Ovary (tissue), 9 donors: Measurements from ENCODE around the gene GRB2. TPM values are rescaled to one million over a fixed set of nuclear protein-coding genes. Genes with fewer than 3 reads are reported as not detected.

Experiments
- DNase-seq, 5 donors: peaks; one replicate each; pipeline ENCODE4 v3.0.0-alpha.2; 2019 to 2020
- H3K27ac ChIP-seq, 2 donors: fragments of 200-600 bp; one replicate each; pipeline versions ENCODE4 v1.5.1 to v1.8.0; 2019 to 2022
- H3K27me3 ChIP-seq: fragments of 200-600 bp; one replicate; pipeline ENCODE4 v1.8.0; 2022
- H3K36me3 ChIP-seq: fragments of 200-600 bp; sonication (generic); one replicate; pipeline ENCODE4 v1.5.1; 2019
- H3K4me1 ChIP-seq: one replicate; pipeline ENCODE4 v1.8.1; 2013; ENCODE audit warnings: mild to moderate bottlenecking, moderate library complexity; ENCODE audit not compliant: insufficient read depth
- H3K4me3 ChIP-seq: fragments of 200-600 bp; sonication (generic); one replicate; pipeline ENCODE4 v1.5.1; 2017
- H3K9me3 ChIP-seq, 2 donors: fragments of 200-600 bp in 1 of 2; sonication (generic) in 1 of 2; one replicate each; pipeline versions ENCODE4 v1.5.1 to v1.8.1; 2013 to 2019; ENCODE audit warnings: mild to moderate bottlenecking in 1 of 2, moderate library complexity in 1 of 2
- EP300 ChIP-seq: sonication (generic); formaldehyde crosslinking; IDR thresholded peaks from one replicate; pipeline ENCODE4 v1.6.1; 2017; ENCODE audit warnings: antibody characterized with exemption
- POLR2A ChIP-seq: fragments of 450-650 bp; IDR thresholded peaks from one replicate; pipeline ENCODE4 v1.6.1; 2017; ENCODE audit warnings: antibody characterized with exemption, mild to moderate bottlenecking, moderate library complexity
- WGBS, 3 donors: extraction: QIAGEN DNeasy Blood & Tissue Kit in 1 of 3; methylation state at CpG; one replicate each; pipeline versions ENCODE4 v1.1.5 to v1.1.7; 2013 to 2017; 5-methylcytosine and 5-hydroxymethylcytosine counted together
- intact Hi-C, 4 donors: fragments of 100-400 bp; cut with DNase I; formaldehyde crosslinking; loops; one replicate each; pipeline versions ENCODE4 v1.11.0 to v1.15.1; 2022 to 2023
- polyA plus RNA-seq, 2 donors: library from polyadenylated mRNA; stranded (reverse); fragments of 200-250 nt in 1 of 2; fragments of 350-450 nt in 1 of 2; fragmentation: Illumina TruSeq in 1 of 2; extraction: RNeasy Lipid Tissue Mini Kit (QIAGEN cat#74804) in 1 of 2; gene quantifications; one replicate each; pipeline ENCODE4 v1.2.3, GENCODE V29; 2013 to 2014
- total RNA-seq, 7 donors: library from RNA; depleted of rRNA in 2 of 7; stranded (reverse); fragments of >200 nt in 2 of 7; fragmentation: NEBNext Ultra II Directional in 3 of 7; extraction: Animal tissue kit (Norgen Biotek cat#: 25700) in 3 of 7; gene quantifications; one replicate each; pipeline versions ENCODE4 v1.1.0 to v1.2.4, GENCODE V29; 2016 to 2023
- TF ChIP-seq, protein P1 (sequence below), 3 donors: fragments of 450-650 bp in 2 of 3; fragments of 200-600 bp in 1 of 3; IDR thresholded peaks; one replicate each; pipeline versions ENCODE4 v1.5.1 to v1.8.0; 2016 to 2022; ENCODE audit warnings: antibody characterized with exemption in 3 of 3, mild to moderate bottlenecking in 1 of 3
- donor health status: DM: no; HTN: no; CAD: no; lungs with moderate emphysema.
- donor health status: DM: no; HTN: no; CAD: no.
- donor health status: Bipolar disorder and iron deficiency.
- donor health status: DM: yes; HTN: yes; CAD: no.
- donor health status: DM: no; HTN: no; CAD: no.
- donor health status: DM: yes; HTN: yes; CAD: no.

GRB2 gene
- total and polyA plus RNA-seq, 9 donors: 41.5 to 88.2 (median 62.6) TPM

DNA sequence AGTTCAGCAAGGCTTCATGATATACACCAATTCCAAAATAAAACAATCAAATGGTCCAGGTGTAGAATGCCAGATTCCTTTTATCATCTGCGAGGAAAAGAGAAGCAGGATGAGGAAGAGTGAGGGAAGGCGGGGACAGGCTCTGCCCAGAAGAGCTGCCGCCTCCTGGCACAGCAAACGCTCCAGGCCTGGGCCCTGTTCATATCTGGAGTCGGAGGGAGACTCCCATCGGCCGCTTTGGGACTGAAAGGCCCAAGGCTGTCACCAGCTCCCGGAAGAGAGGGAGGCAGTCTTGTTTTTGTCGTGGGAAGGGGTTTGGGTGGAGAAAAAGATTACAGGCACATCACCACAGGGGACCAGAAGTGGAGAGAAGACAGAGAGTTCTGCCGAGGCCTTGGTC lies 87.3 kb downstream of the GRB2 start:
- H3K9me3 ChIP-seq: no peaks in the 10 kb centered on the region
- intact Hi-C loops: no loop called here
- H3K4me3 ChIP-seq: no peak overlapping the region
- H3K27ac ChIP-seq: no peak overlapping the region
- peaks cover 2% of the 10 kb centered on the region for H3K4me1 ChIP-seq
- no peaks in the 10 kb centered on the region for H3K27me3 ChIP-seq
- TF ChIP-seq, protein P1, sequence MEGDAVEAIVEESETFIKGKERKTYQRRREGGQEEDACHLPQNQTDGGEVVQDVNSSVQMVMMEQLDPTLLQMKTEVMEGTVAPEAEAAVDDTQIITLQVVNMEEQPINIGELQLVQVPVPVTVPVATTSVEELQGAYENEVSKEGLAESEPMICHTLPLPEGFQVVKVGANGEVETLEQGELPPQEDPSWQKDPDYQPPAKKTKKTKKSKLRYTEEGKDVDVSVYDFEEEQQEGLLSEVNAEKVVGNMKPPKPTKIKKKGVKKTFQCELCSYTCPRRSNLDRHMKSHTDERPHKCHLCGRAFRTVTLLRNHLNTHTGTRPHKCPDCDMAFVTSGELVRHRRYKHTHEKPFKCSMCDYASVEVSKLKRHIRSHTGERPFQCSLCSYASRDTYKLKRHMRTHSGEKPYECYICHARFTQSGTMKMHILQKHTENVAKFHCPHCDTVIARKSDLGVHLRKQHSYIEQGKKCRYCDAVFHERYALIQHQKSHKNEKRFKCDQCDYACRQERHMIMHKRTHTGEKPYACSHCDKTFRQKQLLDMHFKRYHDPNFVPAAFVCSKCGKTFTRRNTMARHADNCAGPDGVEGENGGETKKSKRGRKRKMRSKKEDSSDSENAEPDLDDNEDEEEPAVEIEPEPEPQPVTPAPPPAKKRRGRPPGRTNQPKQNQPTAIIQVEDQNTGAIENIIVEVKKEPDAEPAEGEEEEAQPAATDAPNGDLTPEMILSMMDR (IDR thresholded peaks at IDR 0.05): no peak
- TF ChIP-seq EP300: no peak
- WGBS, 3 donors: 71 to 80% (median 78%) methylated on average over 10 of the region's 10 CpGs
- no peak for DNase-seq
- H3K36me3 ChIP-seq: no peaks in the 10 kb centered on the region

DNA sequence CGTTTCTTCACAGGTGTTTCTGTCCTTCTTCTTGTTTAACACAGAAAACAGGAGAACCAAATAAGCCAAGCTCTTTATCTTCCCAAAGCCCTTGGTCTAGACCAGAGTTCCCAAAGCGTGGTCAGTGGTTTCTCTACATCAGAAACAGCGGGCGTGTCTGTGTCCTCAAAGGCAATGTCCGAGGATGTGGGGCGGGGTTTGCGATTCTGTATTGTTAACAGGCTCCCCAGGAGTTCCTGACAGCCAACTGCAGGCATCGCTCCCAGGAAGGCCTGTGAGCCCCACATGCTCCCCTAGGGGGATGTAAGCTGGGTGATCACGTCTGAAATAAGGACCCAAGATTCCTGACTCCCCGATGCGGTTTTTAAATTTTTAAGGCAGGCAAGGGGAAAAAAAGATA lies 87.8 kb downstream of the GRB2 start:
- H3K9me3 ChIP-seq: no peaks in the 10 kb centered on the region
- H3K27ac ChIP-seq: no peak overlapping the region
- H3K4me1 ChIP-seq: peaks cover 2% of the 10 kb centered on the region
- H3K27me3 ChIP-seq: no peaks in the 10 kb centered on the region
- TF ChIP-seq POLR2A (no peak), EP300 (no peak)
- TF ChIP-seq, protein P1 (IDR thresholded peaks at IDR 0.05): no peak
- H3K36me3 ChIP-seq: no peaks in the 10 kb centered on the region
- H3K4me3 ChIP-seq: no peak overlapping the region
- no peak for DNase-seq
- intact Hi-C loops: no loop called here
- 83 to 88% (median 86%) methylated on average over 11 of the region's 11 CpGs for WGBS, 3 donors

DNA sequence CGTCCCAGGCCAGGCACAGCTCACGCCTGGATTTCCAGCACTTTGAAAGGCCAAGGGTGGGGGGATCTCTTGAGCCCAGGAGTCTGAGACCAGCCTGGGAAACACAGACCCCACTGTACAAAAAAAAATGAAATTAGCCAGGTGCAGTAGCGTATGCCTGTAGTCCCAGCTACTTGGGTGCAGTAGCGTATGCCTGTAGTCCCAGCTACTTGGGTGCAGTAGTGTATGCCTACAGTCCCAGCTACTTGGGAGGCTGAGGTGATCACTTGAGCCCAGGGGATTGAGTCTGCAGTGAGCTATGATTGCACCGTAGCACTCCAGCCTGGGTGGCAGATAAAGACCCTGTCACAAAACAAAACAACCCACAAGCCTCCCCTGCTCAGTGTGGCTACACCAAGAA lies 89.2 kb downstream of the GRB2 start:
- Histone ChIP-seq H3K27me3 (no peaks in the 10 kb centered on the region), H3K4me1 (peaks cover 2% of the 10 kb centered on the region), H3K4me3 (no peak overlapping the region), H3K36me3 (no peaks in the 10 kb centered on the region), H3K9me3 (no peaks in the 10 kb centered on the region), H3K27ac (no peak overlapping the region)
- no peak for DNase-seq
- intact Hi-C loops: no loop called here
- WGBS, 3 donors: 62 to 66% (median 65%) methylated on average over 5 of the region's 5 CpGs
- TF ChIP-seq POLR2A (no peak), EP300 (no peak)
- TF ChIP-seq, protein P1 (IDR thresholded peaks at IDR 0.05): no peak

DNA sequence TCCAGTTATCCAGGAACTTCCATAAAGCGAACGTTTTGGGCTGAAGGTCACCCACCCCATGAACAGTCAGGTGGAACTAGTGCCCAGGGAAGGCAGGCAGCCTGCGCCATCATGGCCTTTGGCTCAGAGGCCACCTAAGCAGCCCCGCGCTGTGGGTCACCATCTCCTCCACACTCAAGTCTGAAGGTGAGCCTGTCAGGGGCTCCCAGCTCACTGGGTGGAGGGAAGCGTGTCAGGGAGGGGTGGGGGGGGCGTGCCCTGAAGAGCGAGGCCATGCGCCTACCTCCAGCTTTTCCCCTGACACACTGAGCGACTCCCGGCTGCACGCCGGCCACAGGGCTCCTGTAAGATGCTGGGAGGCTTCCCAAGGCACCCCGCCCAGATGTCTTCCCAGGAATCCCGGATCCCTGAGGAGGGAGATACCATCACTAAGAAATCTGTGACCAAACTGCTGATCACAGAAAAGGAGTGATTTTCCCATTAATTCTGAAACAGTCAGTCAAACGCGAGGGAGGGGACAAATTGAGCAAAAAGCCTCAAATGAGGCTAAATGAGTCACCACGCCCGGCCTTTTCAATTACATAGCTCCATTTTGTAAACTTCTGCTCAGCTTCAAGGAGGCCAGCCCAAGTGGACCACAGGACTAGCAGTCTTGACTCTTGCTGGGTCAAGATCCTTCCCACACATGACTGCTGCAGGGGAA lies 89.8 kb downstream of the GRB2 start:
- intact Hi-C loops: no loop called here
- no peaks in the 10 kb centered on the region for H3K27me3 ChIP-seq
- WGBS, 3 donors: 69 to 72% (median 71%) methylated on average over 19 of the region's 19 CpGs
- peaks cover 2% of the 10 kb centered on the region for H3K4me1 ChIP-seq
- no peak for TF ChIP-seq EP300
- TF ChIP-seq, protein P1 (IDR thresholded peaks at IDR 0.05): no peak
- no peak for TF ChIP-seq POLR2A
- no peaks in the 10 kb centered on the region for H3K9me3 ChIP-seq
- H3K27ac ChIP-seq: no peak overlapping the region
- DNase-seq: no peak
- no peak overlapping the region for H3K4me3 ChIP-seq
- no peaks in the 10 kb centered on the region for H3K36me3 ChIP-seq
